OCI-LY3 (cell line): Measurements from ENCODE around the gene GMPR.

Experiments
- CTCF ChIP-seq: fragments of 200-600, 300-600 bp; sonication (generic); IDR thresholded peaks from 2 replicates; pipeline ENCODE4 v1.5.1; 2014; ENCODE audit warnings: antibody characterized with exemption, low read length, low read depth
- EZH2phosphoT487 ChIP-seq: fragments of 200-600 bp; shearing (Covaris generic); IDR thresholded peaks from 2 replicates; pipeline ENCODE4 v1.6.1; 2018; ENCODE audit warnings: antibody characterized with exemption, mixed run types, low read depth

GRCh38 chr6:16279243-16279642 lies 40.9 kb downstream of the GMPR start:
- TF ChIP-seq CTCF = no peak
- TF ChIP-seq EZH2phosphoT487 = no peak
